ENCODE data around the gene NRP2. TPM values are rescaled to one million over a fixed set of nuclear protein-coding genes. Genes with fewer than 3 reads are reported as not detected.
A peak's percentile ranks its signal among the peaks of the same experiment; 100 is the strongest.

NRP2 gene
- total RNA-seq, 1 experiment from 2014 or later, result 31.0 TPM

DNA sequence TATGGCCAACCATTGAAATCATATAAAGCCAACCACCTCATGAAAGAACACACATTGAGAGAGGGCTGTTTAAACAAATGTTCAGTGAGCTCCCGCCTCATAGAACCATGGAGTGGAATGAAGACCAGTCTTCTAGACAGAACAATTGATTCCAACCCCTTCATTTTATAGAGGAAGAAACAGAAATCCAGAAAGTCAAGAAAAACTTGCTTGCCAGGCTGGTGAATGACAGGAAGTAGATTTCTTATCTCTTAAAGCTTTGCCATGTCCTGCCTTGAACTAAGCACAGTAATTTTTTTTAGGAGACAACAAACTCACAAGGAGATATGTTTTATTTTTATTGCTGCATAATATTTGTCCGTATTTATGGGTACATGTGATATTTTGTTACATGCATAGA is 16.5 kb upstream of the NRP2 start:
- Histone ChIP-seq H3K4me2 (no peak overlapping the region; the same call in 1 of the 2 replicates), H3K36me3 (ENCODE audit: low read depth) (no peaks in the 10 kb centered on the region), H2AFZ (no peak overlapping the region), H3K27ac (no peak overlapping the region), H3K4me1 (replicated peaks; ENCODE audit: insufficient read depth) (peaks cover 10% of the 10 kb centered on the region), H3K27me3 (ENCODE audit: insufficient read depth, low read depth) (no peaks in the 10 kb centered on the region), H3K4me3 (no peak overlapping the region), H3K9me2 (ENCODE audit: insufficient read depth) (no peaks in the 10 kb centered on the region), H3F3A (ENCODE audit: insufficient read depth, low read depth) (no peaks in the 10 kb centered on the region), H4K20me1 (ENCODE audit: insufficient read depth) (no peaks in the 10 kb centered on the region), H3K79me2 (ENCODE audit: low read depth) (no peaks in the 10 kb centered on the region), H3K9me3 (ENCODE audit: insufficient read depth, low read depth) (no peaks in the 10 kb centered on the region)
- TF ChIP-seq CTCF (conservative IDR thresholded peaks at IDR 0.05) (no peak), EZH2 (IDR thresholded peaks at IDR 0.05; ENCODE audit: low read depth) (no peak)
- no TSS peak for BruUV-seq (replicated peaks)
- intact Hi-C loops (cut with micrococcal nuclease; ENCODE audit: unreplicated experiment), result no loop called here
- CTCF ChIA-PET, result no interaction called here
- POLR2A ChIA-PET (ENCODE audit: unreplicated experiment), result no interaction called here
- DNase-seq, result peak in 1 of 2 experiments; percentile 70

- no peaks in the 10 kb centered on the region for H3F3A ChIP-seq (ENCODE audit: insufficient read depth, low read depth)
- no peak for DNase-seq
- no peaks in the 10 kb centered on the region for H3K27me3 ChIP-seq (ENCODE audit: insufficient read depth, low read depth)
- H3K4me1 ChIP-seq (replicated peaks; ENCODE audit: insufficient read depth), result peaks cover 10% of the 10 kb centered on the region
- no peaks in the 10 kb centered on the region for H3K79me2 ChIP-seq (ENCODE audit: low read depth)
- no peak overlapping the region for H3K27ac ChIP-seq
- no TSS peak for BruUV-seq (replicated peaks)
- POLR2A ChIA-PET (ENCODE audit: unreplicated experiment), result no interaction called here
- H3K4me2 ChIP-seq, result no peak overlapping the region
- H3K9me2 ChIP-seq (ENCODE audit: insufficient read depth), result no peaks in the 10 kb centered on the region
- no peaks in the 10 kb centered on the region for H3K9me3 ChIP-seq (ENCODE audit: insufficient read depth, low read depth)
- no peak overlapping the region for H3K4me3 ChIP-seq
- intact Hi-C loops (cut with micrococcal nuclease; ENCODE audit: unreplicated experiment), result no loop called here
- no peaks in the 10 kb centered on the region for H3K36me3 ChIP-seq (ENCODE audit: low read depth)
- H4K20me1 ChIP-seq (ENCODE audit: insufficient read depth), result no peaks in the 10 kb centered on the region
- no peak overlapping the region for H2AFZ ChIP-seq
- TF ChIP-seq CTCF (conservative IDR thresholded peaks at IDR 0.05), result no peak
- no peak for TF ChIP-seq EZH2 (IDR thresholded peaks at IDR 0.05; ENCODE audit: low read depth)
- CTCF ChIA-PET, result no interaction called here
These were observed 12.0 kb upstream of the NRP2 start for GRCh38 chr2:205670292-205670691.

DNA sequence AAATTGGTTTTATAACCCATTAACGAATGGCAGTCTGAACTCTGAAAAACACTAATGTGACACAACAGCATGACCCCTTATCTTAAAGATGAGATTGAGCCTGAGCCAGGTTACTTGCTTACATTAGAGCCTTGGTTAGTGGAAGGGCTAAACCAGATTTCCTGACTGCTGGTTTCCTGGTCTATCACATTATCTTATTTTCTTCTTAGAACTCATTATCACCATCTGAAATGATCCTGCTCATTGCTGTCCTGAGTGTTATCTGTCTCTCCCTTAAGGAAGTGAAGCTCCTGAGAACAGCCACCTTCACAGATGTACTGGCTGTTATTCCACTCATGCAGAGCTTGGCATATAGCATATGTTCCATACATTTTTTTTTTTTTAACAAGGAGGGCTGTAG is 9.0 kb upstream of the NRP2 start:
- Histone ChIP-seq H3K4me2 (no peak overlapping the region), H3K4me1 (replicated peaks; ENCODE audit: insufficient read depth) (no peaks in the 10 kb centered on the region; the same call in 1 of the 2 replicates), H3K27me3 (ENCODE audit: insufficient read depth, low read depth) (no peaks in the 10 kb centered on the region), H3F3A (ENCODE audit: insufficient read depth, low read depth) (no peaks in the 10 kb centered on the region), H3K9me2 (ENCODE audit: insufficient read depth) (no peaks in the 10 kb centered on the region), H3K79me2 (ENCODE audit: low read depth) (no peaks in the 10 kb centered on the region), H2AFZ (no peak overlapping the region), H4K20me1 (ENCODE audit: insufficient read depth) (no peaks in the 10 kb centered on the region), H3K36me3 (ENCODE audit: low read depth) (no peaks in the 10 kb centered on the region), H3K9me3 (ENCODE audit: insufficient read depth, low read depth) (no peaks in the 10 kb centered on the region), H3K4me3 (no peak overlapping the region), H3K27ac (no peak overlapping the region)
- intact Hi-C loops (cut with micrococcal nuclease; ENCODE audit: unreplicated experiment), result no loop called here
- TF ChIP-seq CTCF (conservative IDR thresholded peaks at IDR 0.05) (no peak), EZH2 (IDR thresholded peaks at IDR 0.05; ENCODE audit: low read depth) (no peak)
- ChIA-PET CTCF (no interaction called here), POLR2A (ENCODE audit: unreplicated experiment) (no interaction called here)
- no peak for DNase-seq
- BruUV-seq (replicated peaks), result no TSS peak

Data from PC-9 (cell line).